Measurements from ENCODE around the gene PPP2R3C.

- TF ChIP-seq CTCF (IDR thresholded peaks at IDR 0.05; ENCODE audit: low read depth, low read length, poor library complexity, severe bottlenecking) = no peak
- TF ChIP-seq EZH2phosphoT487 (IDR thresholded peaks at IDR 0.05; ENCODE audit: borderline replicate concordance, low read length) = no peak
Observed at GRCh38 chr14:35144029-35144428, 22.2 kb upstream of the PPP2R3C start.

Data from DOHH2 (cell line).